Endodermal cell (in vitro differentiated cells): ENCODE measurements around the gene MARCHF3. TPM values are rescaled to one million over a fixed set of nuclear protein-coding genes. Genes with fewer than 3 reads are reported as not detected.

ENCODE experiments used
- DNase-seq: peaks from one replicate; pipeline ENCODE4 v3.0.0-alpha.2; 2017
- H3K27ac ChIP-seq: 2 replicates; pipeline ENCODE4 v1.5.1; 2013; ENCODE audit warnings: mild to moderate bottlenecking, low read depth, low read length, moderate library complexity
- H3K27me3 ChIP-seq: 2 replicates; pipeline ENCODE4 v1.6.1; 2013; ENCODE audit warnings: mild to moderate bottlenecking, low read length, moderate library complexity; ENCODE audit not compliant: insufficient read depth, control insufficient read depth, poor library complexity, severe bottlenecking
- H3K36me3 ChIP-seq: 2 replicates; pipeline ENCODE4 v1.7.0; 2013; ENCODE audit warnings: mild to moderate bottlenecking, low read length, moderate library complexity; ENCODE audit not compliant: control insufficient read depth, insufficient read depth
- H3K4me1 ChIP-seq: one replicate; pipeline ENCODE4 v1.7.0; 2013; ENCODE audit warnings: low read length; ENCODE audit not compliant: control insufficient read depth, insufficient read depth
- H3K4me3 ChIP-seq: 2 replicates; pipeline ENCODE4 v1.5.1; 2013; ENCODE audit warnings: mild to moderate bottlenecking, low read length, moderate library complexity
- H3K9ac ChIP-seq: 2 replicates; pipeline ENCODE4 v1.6.1; 2013; ENCODE audit warnings: mild to moderate bottlenecking, low read length, moderate library complexity; ENCODE audit not compliant: poor library complexity, severe bottlenecking; ENCODE audit errors: extremely low read depth
- H3K9me3 ChIP-seq: 2 replicates; pipeline ENCODE4 v1.6.1; 2013; ENCODE audit warnings: mild to moderate bottlenecking, low read length, moderate library complexity; ENCODE audit not compliant: control insufficient read depth
- H3K27ac Mint-ChIP-seq: 2 replicates; pipeline ENCODE4 v1.8.0; 2020; ENCODE audit warnings: mixed read lengths
- H3K27me3 Mint-ChIP-seq: 2 replicates; pipeline ENCODE4 v1.8.0; 2021; ENCODE audit warnings: mild to moderate bottlenecking, mixed read lengths; ENCODE audit not compliant: insufficient read depth
- H3K36me3 Mint-ChIP-seq: 2 replicates; pipeline ENCODE4 v1.8.0; 2020; ENCODE audit warnings: low read depth, mixed read lengths
- H3K4me1 Mint-ChIP-seq: 2 replicates; pipeline ENCODE4 v1.8.0; 2020; ENCODE audit warnings: mixed read lengths
- H3K4me3 Mint-ChIP-seq: 2 replicates; pipeline ENCODE4 v1.8.0; 2020; ENCODE audit warnings: mild to moderate bottlenecking, moderate library complexity, mixed read lengths
- H3K9me3 Mint-ChIP-seq: 2 replicates; pipeline ENCODE4 v1.8.0; 2020; ENCODE audit warnings: mild to moderate bottlenecking, mixed read lengths
- WGBS, 2 experiments: methylation state at CpG; one replicate each; pipeline versions ENCODE4 v1.1.5 to v1.1.7; 2013; ENCODE audit warnings: missing lambda C conversion rate in 2 of 2, mixed read lengths in 1 of 2; ENCODE audit not compliant: insufficient coverage in 1 of 2, insufficient read length in 1 of 2; 5-methylcytosine and 5-hydroxymethylcytosine counted together
- total RNA-seq, 2 donors: library from RNA; stranded (reverse); fragmentation: NEBNext Ultra II Directional in 1 of 2; extraction: Animal tissue kit (Norgen Biotek cat#: 25700) in 1 of 2; gene quantifications; 2 replicates in 1 of 2; 3 replicates in 1 of 2; pipeline ENCODE4 v1.2.1, GENCODE V29; 2021
- TF ChIP-seq, protein P1 (sequence below): fragments of 200-600 bp; sonication (generic); conservative IDR thresholded peaks from 2 replicates; pipeline ENCODE4 v1.5.0; 2021; ENCODE audit warnings: antibody characterized with exemption, mild to moderate bottlenecking

Gene MARCHF3
- total RNA-seq, 2 donors from 2014 or later, result 4.4 to 11.3 TPM

DNA sequence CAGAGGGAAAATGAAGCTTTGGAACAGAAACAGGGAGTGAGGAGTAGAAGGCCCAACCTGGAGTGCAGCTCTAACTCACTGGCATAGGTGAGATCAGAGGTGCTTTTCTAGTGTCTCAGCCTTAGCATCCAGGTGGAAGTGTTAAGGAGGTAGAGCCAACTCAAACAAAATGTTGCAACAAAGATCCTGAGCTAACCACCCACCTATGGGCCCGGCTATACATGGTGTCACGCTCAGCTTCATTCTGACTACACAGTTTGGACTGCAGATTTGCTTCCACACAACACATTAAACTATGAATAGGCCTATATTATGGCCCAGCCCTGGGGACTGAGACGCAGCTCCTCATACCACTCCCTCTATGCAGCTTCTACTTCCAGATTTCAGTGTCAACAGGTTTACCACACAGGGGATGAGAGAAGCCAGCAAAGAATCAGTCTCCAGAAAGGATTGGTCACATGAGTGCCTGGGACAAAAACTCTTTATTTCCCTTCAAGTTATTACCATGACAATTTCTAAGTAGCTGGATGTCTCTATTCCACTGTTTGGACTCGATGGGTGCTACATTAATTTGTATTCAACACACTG lies 34.0 kb upstream of the MARCHF3 start:
- H3K4me1 Mint-ChIP-seq, result peaks cover 20% of the 10 kb centered on the region
- Histone ChIP-seq H3K9ac (no peak overlapping the region), H3K4me3 (no peak overlapping the region), H3K27ac (no peak overlapping the region), H3K9me3 (no peaks in the 10 kb centered on the region), H3K36me3 (no peaks in the 10 kb centered on the region), H3K27me3 (peaks cover 11% of the 10 kb centered on the region), H3K4me1 (peaks cover 9% of the 10 kb centered on the region)
- TF ChIP-seq, protein P1, sequence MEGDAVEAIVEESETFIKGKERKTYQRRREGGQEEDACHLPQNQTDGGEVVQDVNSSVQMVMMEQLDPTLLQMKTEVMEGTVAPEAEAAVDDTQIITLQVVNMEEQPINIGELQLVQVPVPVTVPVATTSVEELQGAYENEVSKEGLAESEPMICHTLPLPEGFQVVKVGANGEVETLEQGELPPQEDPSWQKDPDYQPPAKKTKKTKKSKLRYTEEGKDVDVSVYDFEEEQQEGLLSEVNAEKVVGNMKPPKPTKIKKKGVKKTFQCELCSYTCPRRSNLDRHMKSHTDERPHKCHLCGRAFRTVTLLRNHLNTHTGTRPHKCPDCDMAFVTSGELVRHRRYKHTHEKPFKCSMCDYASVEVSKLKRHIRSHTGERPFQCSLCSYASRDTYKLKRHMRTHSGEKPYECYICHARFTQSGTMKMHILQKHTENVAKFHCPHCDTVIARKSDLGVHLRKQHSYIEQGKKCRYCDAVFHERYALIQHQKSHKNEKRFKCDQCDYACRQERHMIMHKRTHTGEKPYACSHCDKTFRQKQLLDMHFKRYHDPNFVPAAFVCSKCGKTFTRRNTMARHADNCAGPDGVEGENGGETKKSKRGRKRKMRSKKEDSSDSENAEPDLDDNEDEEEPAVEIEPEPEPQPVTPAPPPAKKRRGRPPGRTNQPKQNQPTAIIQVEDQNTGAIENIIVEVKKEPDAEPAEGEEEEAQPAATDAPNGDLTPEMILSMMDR, result no peak
- peaks cover 8% of the 10 kb centered on the region for H3K27me3 Mint-ChIP-seq
- no peak for DNase-seq
- WGBS, 2 experiments, result 92 to 94% methylated on average over 4 of the region's 4 CpGs
- no peak overlapping the region for H3K4me3 Mint-ChIP-seq
- no peak overlapping the region for H3K27ac Mint-ChIP-seq
- no peaks in the 10 kb centered on the region for H3K9me3 Mint-ChIP-seq
- H3K36me3 Mint-ChIP-seq, result no peaks in the 10 kb centered on the region

DNA sequence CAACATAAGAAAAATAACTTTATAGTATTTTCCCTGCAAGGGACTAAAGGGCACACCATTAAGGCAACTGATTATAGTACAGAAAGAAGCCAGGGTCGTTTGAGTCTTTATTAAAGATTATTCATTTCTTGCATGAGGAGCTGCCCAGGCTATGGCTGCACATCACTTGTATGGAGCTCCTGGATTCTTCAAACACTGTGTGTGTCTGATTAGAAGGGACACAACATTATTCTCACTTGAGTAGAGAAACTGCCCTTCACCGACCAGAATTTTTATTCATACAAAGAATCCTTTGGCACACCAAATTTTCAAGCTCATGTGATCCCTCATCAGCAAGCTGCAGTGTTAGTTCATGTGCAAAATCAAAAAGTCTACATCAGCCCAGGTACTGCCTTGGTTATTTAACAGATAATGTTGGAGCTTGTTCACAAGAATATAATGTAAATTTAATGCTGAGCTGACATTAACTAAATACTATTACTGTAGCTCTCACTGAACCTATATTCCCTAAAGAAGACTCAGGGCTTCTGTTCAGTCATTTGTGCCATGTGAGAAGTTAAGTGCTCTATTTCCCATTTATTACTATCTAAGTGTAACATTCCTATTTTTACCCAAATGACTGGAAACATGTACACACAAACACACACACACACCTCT lies 33.0 kb upstream of the MARCHF3 start:
- Histone ChIP-seq H3K4me1 (peaks cover 8% of the 10 kb centered on the region), H3K9ac (no peak overlapping the region), H3K9me3 (no peaks in the 10 kb centered on the region), H3K4me3 (no peak overlapping the region), H3K27me3 (peaks cover 13% of the 10 kb centered on the region), H3K36me3 (no peaks in the 10 kb centered on the region), H3K27ac (no peak overlapping the region)
- Mint-ChIP-seq H3K27me3 (peaks cover 11% of the 10 kb centered on the region), H3K9me3 (no peaks in the 10 kb centered on the region), H3K4me1 (peaks cover 17% of the 10 kb centered on the region), H3K4me3 (no peak overlapping the region), H3K36me3 (peaks cover 4% of the 10 kb centered on the region), H3K27ac (no peak overlapping the region)
- no peak for DNase-seq
- TF ChIP-seq, protein P1, result no peak
- 80 to 88% methylated on average over 1 to 2 of the region's 2 CpGs for WGBS, 2 experiments

DNA sequence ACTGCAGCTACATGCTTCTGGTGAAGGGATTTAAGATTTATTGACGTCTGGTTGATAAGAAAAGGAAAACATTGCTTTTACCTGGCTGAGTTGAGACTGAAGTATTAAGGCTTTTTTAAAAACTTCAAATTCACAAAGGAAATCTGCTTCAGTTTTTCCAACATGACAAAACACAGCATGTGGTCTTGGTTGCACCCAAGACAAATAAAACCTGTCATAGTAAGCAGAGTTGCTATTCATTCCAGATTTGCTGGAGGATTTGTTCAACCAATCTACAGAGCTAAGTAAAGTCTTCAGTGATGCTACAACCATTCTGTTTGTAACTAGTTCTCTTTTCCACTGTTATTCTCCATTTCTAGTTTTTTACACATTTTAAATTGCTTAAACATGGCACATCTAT lies 31.6 kb upstream of the MARCHF3 start:
- H3K36me3 Mint-ChIP-seq, result peaks cover 13% of the 10 kb centered on the region
- Histone ChIP-seq H3K9ac (no peak overlapping the region), H3K27me3 (peaks cover 7% of the 10 kb centered on the region), H3K36me3 (no peaks in the 10 kb centered on the region), H3K9me3 (no peaks in the 10 kb centered on the region), H3K4me1 (peaks cover 8% of the 10 kb centered on the region), H3K4me3 (peak overlapping the region; percentile 31), H3K27ac (no peak overlapping the region)
- no peak overlapping the region for H3K4me3 Mint-ChIP-seq
- TF ChIP-seq, protein P1, result no peak
- H3K4me1 Mint-ChIP-seq, result peaks cover 17% of the 10 kb centered on the region
- 73% methylated on average over 1 of the region's 1 CpG; no CpG with 5 or more reads in 1 of the 2 experiments for WGBS, 2 experiments
- H3K27ac Mint-ChIP-seq, result no peak overlapping the region
- peaks cover 2% of the 10 kb centered on the region for H3K9me3 Mint-ChIP-seq
- DNase-seq, result no peak
- peaks cover 11% of the 10 kb centered on the region for H3K27me3 Mint-ChIP-seq
